Rectal smooth muscle tissue (tissue), 1 donor: Measurements from ENCODE around the gene DCAF4.

Source experiments
- H3K27ac ChIP-seq: one replicate; pipeline ENCODE4 v1.7.0; 2013; ENCODE audit warnings: low read depth, low read length, inconsistent platforms
- H3K27me3 ChIP-seq: one replicate; pipeline ENCODE4 v1.7.0; 2013; ENCODE audit warnings: low read length; ENCODE audit not compliant: control insufficient read depth, insufficient read depth
- H3K36me3 ChIP-seq: one replicate; pipeline ENCODE4 v1.7.0; 2013; ENCODE audit warnings: low read length; ENCODE audit not compliant: control insufficient read depth, insufficient read depth
- H3K4me1 ChIP-seq: one replicate; pipeline ENCODE4 v1.7.0; 2013; ENCODE audit warnings: low read length; ENCODE audit not compliant: control insufficient read depth, insufficient read depth
- H3K4me3 ChIP-seq: one replicate; pipeline ENCODE4 v1.7.0; 2013; ENCODE audit warnings: low read length
- H3K9ac ChIP-seq: one replicate; pipeline ENCODE4 v1.7.0; 2013; ENCODE audit warnings: low read length

The DCAF4 gene

GRCh38 chr14:72926292-72927028, at the start of gene DCAF4:
DCAF4 (plus strand) TSS chr14:72926464; CDS start chr14:72937979, 11,515 bp downstream.
- H3K27me3 ChIP-seq, result no peaks in the 10 kb centered on the region
- H3K36me3 ChIP-seq, result no peaks in the 10 kb centered on the region
- peak within 1 kb of the TSS; percentile 95 for H3K4me3 ChIP-seq
- no peaks in the 10 kb centered on the region for H3K4me1 ChIP-seq
- H3K27ac ChIP-seq, result peak within 1 kb of the TSS; percentile 73
- H3K9ac ChIP-seq, result peak within 1 kb of the TSS; percentile 38

- Histone ChIP-seq H3K36me3 (no peaks in the 10 kb centered on the region), H3K27me3 (no peaks in the 10 kb centered on the region), H3K4me3 (no peak overlapping the region), H3K9ac (no peak overlapping the region), H3K27ac (no peak overlapping the region), H3K4me1 (no peaks in the 10 kb centered on the region)
Observed at GRCh38 chr14:72876710-72877063, 49.6 kb upstream of the DCAF4 start.

GRCh38 chr14:72878746-72879145, 47.5 kb upstream of the DCAF4 start:
- H3K4me3 ChIP-seq, result no peak overlapping the region
- H3K27me3 ChIP-seq, result no peaks in the 10 kb centered on the region
- no peaks in the 10 kb centered on the region for H3K36me3 ChIP-seq
- H3K4me1 ChIP-seq, result no peaks in the 10 kb centered on the region
- H3K27ac ChIP-seq, result no peak overlapping the region
- H3K9ac ChIP-seq, result no peak overlapping the region

GRCh38 chr14:72879431-72879830, 46.8 kb upstream of the DCAF4 start:
- H3K4me3 ChIP-seq, result no peak overlapping the region
- H3K9ac ChIP-seq, result no peak overlapping the region
- H3K36me3 ChIP-seq, result no peaks in the 10 kb centered on the region
- no peaks in the 10 kb centered on the region for H3K4me1 ChIP-seq
- H3K27me3 ChIP-seq, result no peaks in the 10 kb centered on the region
- H3K27ac ChIP-seq, result no peak overlapping the region

- H3K4me3 ChIP-seq, result no peak overlapping the region
- H3K36me3 ChIP-seq, result no peaks in the 10 kb centered on the region
- H3K9ac ChIP-seq, result no peak overlapping the region
- H3K27ac ChIP-seq, result no peak overlapping the region
- no peaks in the 10 kb centered on the region for H3K27me3 ChIP-seq
- H3K4me1 ChIP-seq, result no peaks in the 10 kb centered on the region
Observed at GRCh38 chr14:72880164-72880563, 46.1 kb upstream of the DCAF4 start.

GRCh38 chr14:72880820-72881219, 45.4 kb upstream of the DCAF4 start:
- H3K9ac ChIP-seq, result no peak overlapping the region
- H3K27me3 ChIP-seq, result no peaks in the 10 kb centered on the region
- no peaks in the 10 kb centered on the region for H3K4me1 ChIP-seq
- no peak overlapping the region for H3K27ac ChIP-seq
- H3K4me3 ChIP-seq, result no peak overlapping the region
- no peaks in the 10 kb centered on the region for H3K36me3 ChIP-seq

GRCh38 chr14:72881543-72881942, 44.7 kb upstream of the DCAF4 start:
- no peak overlapping the region for H3K27ac ChIP-seq
- no peaks in the 10 kb centered on the region for H3K27me3 ChIP-seq
- H3K36me3 ChIP-seq, result no peaks in the 10 kb centered on the region
- no peak overlapping the region for H3K9ac ChIP-seq
- H3K4me3 ChIP-seq, result no peak overlapping the region
- no peaks in the 10 kb centered on the region for H3K4me1 ChIP-seq

GRCh38 chr14:72882047-72882446, 44.2 kb upstream of the DCAF4 start:
- Histone ChIP-seq H3K9ac (no peak overlapping the region), H3K27me3 (no peaks in the 10 kb centered on the region), H3K36me3 (no peaks in the 10 kb centered on the region), H3K27ac (no peak overlapping the region), H3K4me3 (no peak overlapping the region), H3K4me1 (no peaks in the 10 kb centered on the region)

GRCh38 chr14:72882463-72882862, 43.8 kb upstream of the DCAF4 start:
- Histone ChIP-seq H3K27me3 (no peaks in the 10 kb centered on the region), H3K27ac (no peak overlapping the region), H3K9ac (no peak overlapping the region), H3K4me3 (no peak overlapping the region), H3K4me1 (no peaks in the 10 kb centered on the region), H3K36me3 (no peaks in the 10 kb centered on the region)

- Histone ChIP-seq H3K9ac (no peak overlapping the region), H3K27me3 (no peaks in the 10 kb centered on the region), H3K4me3 (no peak overlapping the region), H3K36me3 (no peaks in the 10 kb centered on the region), H3K4me1 (no peaks in the 10 kb centered on the region), H3K27ac (no peak overlapping the region)
Observed at GRCh38 chr14:72883109-72883508, 43.2 kb upstream of the DCAF4 start.

GRCh38 chr14:72883961-72884360, 42.3 kb upstream of the DCAF4 start:
- no peaks in the 10 kb centered on the region for H3K27me3 ChIP-seq
- no peak overlapping the region for H3K4me3 ChIP-seq
- H3K9ac ChIP-seq, result no peak overlapping the region
- no peaks in the 10 kb centered on the region for H3K4me1 ChIP-seq
- H3K27ac ChIP-seq, result no peak overlapping the region
- H3K36me3 ChIP-seq, result no peaks in the 10 kb centered on the region

GRCh38 chr14:72884386-72884785, 41.9 kb upstream of the DCAF4 start:
- Histone ChIP-seq H3K9ac (no peak overlapping the region), H3K4me1 (no peaks in the 10 kb centered on the region), H3K36me3 (no peaks in the 10 kb centered on the region), H3K27me3 (no peaks in the 10 kb centered on the region), H3K4me3 (no peak overlapping the region), H3K27ac (no peak overlapping the region)

GRCh38 chr14:72887514-72887913, 38.8 kb upstream of the DCAF4 start:
- no peaks in the 10 kb centered on the region for H3K36me3 ChIP-seq
- no peak overlapping the region for H3K9ac ChIP-seq
- no peak overlapping the region for H3K4me3 ChIP-seq
- peaks cover 2% of the 10 kb centered on the region for H3K27me3 ChIP-seq
- no peak overlapping the region for H3K27ac ChIP-seq
- peaks cover 2% of the 10 kb centered on the region for H3K4me1 ChIP-seq
